GM19467 (cell line): Measurements from ENCODE around the gene WBP2NL.
A peak's percentile ranks its signal among the peaks of the same experiment; 100 is the strongest.

Experiments used
- ATAC-seq: cut with Tn5 transposase; IDR thresholded peaks from one replicate; pipeline ENCODE4 v1.9.1; 2021; ENCODE audit warnings: mild to moderate bottlenecking, moderate library complexity; ENCODE audit not compliant: unreplicated experiment

WBP2NL gene

GRCh38 chr22:42025421-42025820 is 26.8 kb downstream of the WBP2NL start:
- ATAC-seq, result no peak

DNA sequence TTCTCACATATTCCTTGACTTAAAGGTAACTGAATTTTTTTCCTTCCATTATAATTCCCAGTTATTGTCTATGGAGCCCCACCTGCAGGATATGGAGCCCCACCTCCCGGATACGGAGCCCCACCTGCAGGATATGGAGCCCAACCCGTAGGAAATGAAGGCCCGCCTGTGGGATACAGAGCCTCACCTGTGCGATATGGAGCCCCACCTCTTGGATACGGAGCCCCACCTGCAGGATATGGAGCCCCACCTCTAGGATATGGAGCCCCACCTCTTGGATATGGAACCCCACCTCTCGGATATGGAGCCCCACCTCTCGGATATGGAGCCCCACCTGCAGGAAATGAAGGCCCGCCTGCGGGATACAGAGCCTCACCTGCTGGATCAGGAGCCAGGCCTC is 28.1 kb downstream of the WBP2NL start:
- ATAC-seq, result no peak

DNA sequence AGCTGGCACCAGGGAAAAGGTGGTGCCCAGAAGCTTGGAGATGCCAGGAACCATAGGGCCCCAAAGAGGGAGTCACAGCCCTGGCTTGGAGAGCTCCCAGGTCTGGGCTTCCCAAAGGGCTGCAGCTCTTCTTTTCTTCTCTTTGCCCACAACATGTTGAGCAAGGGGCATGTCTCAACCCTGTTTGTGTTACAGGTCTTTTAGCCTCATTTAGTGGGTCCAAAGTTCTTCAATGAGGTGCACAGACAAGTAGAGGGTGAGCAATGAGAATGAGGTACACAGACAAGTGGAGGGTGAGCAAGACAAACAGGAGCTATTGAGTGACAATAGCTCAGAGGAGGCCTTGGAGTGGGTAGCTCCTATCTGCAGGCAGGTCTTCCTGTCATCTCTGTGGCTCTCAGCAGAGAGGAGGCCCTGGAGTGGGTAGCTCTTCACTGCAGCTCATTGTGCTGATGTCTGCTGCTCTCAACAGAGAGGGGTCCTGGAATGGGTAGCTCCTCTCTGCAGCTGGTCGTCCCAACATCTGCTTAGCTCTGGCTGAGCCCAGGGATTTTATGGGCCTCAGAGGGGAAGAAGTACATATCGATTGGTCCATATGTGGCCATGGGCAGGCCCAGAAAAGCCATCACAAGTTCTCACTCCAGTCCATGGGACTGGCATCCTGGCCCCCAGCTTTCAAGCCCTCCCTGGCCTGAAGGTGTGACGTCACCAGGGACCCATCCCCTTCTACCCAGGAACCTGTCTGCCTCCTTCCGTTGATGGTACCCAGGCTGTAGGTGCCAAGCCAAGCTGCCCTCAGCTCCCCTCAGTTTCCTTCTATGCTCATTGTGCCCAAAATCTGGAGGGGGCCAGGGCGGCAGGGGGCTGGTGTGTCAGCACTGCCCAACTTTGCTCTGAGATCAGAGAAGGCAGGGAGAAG is 34.9 kb downstream of the WBP2NL start:
- ATAC-seq, result no peak

GRCh38 chr22:42035256-42035655 is 36.7 kb downstream of the WBP2NL start:
- no peak for ATAC-seq

- ATAC-seq, result no peak
Observed at GRCh38 chr22:42039271-42039670, 40.7 kb downstream of the WBP2NL start.

DNA sequence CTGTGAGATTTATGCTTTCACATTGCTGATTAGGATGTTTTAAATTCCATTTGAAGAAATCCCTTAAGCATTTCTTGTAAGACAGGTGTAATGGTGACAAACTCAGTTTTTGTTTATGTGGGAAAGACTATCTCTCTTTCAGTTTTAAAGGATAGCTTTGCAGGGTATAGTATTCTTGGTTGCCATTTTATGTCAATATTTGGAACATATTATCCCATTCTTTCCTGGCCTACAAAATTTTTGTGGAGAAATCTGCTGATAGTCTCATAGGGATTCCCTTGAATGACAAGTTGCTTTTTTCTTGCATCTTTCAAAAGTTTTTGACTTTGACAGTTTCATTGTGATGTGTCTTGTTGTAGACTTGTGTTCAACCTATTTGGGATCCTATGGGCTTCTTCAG is 43.2 kb downstream of the WBP2NL start:
- ATAC-seq, result no peak

DNA sequence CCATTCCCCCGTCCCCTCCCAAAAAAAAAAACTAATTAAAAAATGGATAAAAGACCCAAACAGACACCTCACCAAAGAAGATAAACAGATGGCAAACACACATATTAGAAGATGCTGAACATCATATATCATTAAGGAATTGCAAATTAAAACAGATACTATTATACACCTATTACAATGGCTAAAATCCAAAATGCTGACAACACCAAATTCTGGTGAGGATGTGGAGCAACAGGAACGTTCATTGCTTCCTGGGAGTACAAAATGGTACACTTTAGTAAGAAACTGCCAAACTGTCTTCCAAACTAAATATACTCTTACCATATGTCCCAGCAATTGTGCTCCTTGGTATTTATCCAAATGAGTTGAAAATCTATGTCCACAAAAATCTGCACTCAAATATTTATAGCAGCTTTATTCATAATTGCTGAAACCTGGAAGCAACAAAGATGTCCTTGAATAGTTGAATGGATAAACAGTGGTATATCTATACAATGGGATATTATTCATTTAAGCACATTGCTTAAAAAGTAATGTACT is 52.1 kb downstream of the WBP2NL start:
- ATAC-seq, result no peak

GRCh38 chr22:42052765-42053164 is 54.2 kb downstream of the WBP2NL start:
- ATAC-seq, result no peak

GRCh38 chr22:42056757-42057511 is 58.3 kb downstream of the WBP2NL start:
- no peak for ATAC-seq

DNA sequence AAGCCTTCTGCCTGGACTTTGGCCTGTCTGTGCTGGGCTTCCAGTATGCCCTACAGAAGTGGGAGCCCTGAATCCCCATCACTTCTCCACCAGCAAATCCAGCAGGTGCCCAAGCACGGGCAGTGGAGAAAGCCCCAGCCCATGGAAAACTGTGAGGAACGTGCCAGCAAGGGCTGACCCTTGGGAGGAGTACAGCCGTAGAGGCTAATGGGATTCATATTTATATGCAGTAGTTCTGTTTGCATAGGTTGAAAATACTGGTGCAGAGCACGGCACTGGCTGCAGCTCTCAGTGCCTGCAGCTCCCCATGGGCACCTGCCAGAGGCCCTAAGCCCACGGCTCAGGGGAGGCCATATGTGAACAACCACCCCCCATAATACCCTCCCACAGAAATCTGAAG is 61.9 kb downstream of the WBP2NL start:
- ATAC-seq, result no peak

DNA sequence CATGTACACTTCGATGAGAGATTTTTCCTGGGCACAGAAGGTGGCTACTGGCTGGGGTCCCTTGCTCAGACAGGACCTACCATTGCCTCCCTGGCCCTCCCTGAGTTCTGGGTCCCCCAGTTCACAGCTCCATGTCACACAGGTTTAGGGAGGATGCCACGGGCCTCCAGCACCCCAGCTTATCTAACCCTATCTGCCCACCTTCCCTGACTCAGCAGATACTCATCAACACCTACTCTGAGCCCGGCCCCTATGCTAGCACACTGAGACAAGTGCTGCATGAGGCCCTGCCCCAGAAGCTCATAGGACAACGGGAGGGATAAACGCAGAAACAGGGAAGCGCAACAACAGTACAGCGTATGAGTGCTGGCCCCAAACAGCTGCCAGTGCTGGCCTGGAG is 62.5 kb downstream of the WBP2NL start:
- ATAC-seq, result no peak

- ATAC-seq, result no peak
Observed at GRCh38 chr22:42062506-42063170, 64.0 kb downstream of the WBP2NL start.

DNA sequence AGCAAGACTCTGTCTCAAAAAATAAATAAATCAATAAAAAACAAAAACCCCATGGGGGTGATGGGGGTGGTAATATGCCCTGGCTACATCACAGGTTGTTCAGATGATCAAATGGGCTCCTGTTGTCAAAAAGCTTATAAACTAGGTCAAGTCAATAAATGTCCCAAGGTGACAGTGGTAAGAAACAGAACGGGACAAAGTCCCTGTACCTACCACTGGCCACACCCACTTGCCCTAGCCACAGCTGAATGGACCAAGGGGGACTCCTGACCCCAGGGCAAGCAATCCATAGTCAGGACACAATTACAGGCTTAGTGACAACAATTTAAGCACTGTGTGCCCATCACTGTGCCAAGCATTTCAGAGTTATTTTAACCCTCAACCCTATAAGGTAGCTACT is 66.0 kb downstream of the WBP2NL start:
- no peak for ATAC-seq

DNA sequence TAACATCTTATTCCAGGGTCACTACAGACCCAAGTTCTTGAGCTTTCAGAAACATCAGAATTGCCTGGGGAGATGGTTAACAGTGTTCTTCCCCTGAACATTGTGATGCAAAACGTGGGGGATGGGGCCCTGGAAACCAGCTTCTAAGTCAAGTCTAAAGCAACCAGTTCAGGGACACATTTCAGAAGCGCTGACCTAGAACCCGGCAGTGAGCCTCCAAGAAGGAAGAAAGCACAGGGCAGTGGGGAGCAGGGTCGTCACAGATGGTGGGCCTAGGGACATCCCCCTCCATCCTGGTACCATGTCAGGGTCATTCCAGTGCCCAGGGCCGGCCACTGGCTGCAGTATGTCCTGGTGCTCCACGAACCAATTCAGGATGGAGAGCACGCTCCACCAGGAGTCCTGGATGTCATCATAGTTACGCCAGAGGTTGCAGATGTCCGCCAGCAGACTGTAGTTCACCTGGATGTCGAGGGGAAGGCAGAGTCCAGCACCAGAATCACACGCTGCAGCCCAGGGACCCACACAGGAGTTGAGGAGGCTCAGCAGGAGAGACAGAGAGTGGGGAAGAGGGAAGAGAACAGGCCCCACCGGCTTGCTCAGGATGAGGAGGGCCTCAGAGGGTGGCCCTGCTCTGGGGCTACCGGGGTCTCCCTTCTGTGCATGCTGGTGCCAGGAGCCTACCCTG is 67.0 kb downstream of the WBP2NL start:
- ATAC-seq, result no peak

- ATAC-seq, result no peak
Observed at GRCh38 chr22:42066126-42066761, 67.7 kb downstream of the WBP2NL start.

GRCh38 chr22:42066937-42067336 is 68.3 kb downstream of the WBP2NL start:
- no peak for ATAC-seq

- no peak for ATAC-seq
Observed at GRCh38 chr22:42067671-42068251, 69.2 kb downstream of the WBP2NL start.

DNA sequence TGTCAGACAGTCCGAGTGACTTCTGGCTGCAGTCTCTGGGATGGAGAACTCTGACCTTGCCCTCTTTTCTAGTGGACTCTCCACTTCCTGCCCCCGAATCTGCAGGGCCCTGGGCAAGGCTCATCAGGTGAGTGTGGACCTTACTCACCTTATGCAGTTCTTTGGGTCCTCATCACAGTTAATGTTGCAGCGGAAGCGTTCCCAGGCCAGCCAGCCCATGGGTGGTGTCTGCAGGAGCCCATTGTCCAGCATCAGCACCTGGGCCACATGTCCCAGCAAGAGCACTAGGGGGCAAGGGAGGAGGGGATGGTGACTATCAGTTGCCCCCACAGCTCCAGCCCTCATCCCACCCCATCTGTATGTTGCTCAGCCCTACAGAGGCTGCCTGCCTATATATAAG is 69.7 kb downstream of the WBP2NL start:
- no peak for ATAC-seq

DNA sequence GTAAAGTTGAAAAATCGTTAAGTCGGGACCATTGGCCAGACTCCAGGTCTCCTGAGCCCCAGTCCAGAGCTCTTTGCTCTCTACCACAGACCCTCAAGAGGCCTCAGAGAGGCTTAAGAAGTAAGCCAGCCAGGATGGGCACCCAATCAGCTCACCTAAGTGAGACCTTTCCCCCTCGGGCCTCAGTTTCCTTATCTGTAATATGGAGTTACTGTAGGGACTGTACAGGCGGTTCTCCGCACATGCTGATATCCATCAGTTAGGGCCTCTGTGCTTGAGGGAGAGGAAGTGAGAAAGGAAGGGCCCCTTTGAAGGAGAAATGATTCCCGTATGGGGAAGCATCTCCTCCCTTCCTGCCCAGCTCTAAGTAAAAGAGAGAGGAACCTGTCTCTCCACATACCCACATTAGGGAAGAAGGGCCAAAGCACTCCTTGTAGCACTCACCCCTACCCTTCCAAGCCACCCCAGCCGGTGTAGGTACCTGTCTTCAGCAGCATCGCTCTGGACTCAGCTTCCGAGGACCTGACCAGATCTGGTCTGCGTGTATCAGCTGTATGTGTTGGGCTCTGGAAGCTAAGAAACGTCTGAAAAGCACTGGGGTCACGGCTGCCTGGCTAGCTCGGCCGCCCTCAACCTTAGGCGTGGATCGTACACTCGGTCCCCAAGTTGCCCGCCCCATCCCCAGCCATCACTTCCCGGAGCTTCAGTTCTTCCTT is 71.4 kb downstream of the WBP2NL start:
- ATAC-seq, result peak; percentile 9
